Epidermal melanocyte (primary cell): ENCODE results near the gene PPFIA4.

Source experiments
- DNase-seq: peaks from one replicate; pipeline ENCODE4 v3.0.0; 2011; ENCODE audit warnings: low spot score; ENCODE audit not compliant: insufficient read length

The PPFIA4 gene

GRCh38 chr1:203057911-203058675, 31.8 kb downstream of the PPFIA4 start:
- DNase-seq, result peak; percentile 46

- no peak for DNase-seq
Measured at GRCh38 chr1:203058676-203058935, 32.3 kb downstream of the PPFIA4 start.

GRCh38 chr1:203059485-203059884, 33.2 kb downstream of the PPFIA4 start:
- no peak for DNase-seq

- DNase-seq, result no peak
Measured at GRCh38 chr1:203060115-203060514, 33.8 kb downstream of the PPFIA4 start.

GRCh38 chr1:203063287-203063686, 37.0 kb downstream of the PPFIA4 start:
- no peak for DNase-seq

GRCh38 chr1:203065191-203065590, 38.9 kb downstream of the PPFIA4 start:
- no peak for DNase-seq

GRCh38 chr1:203065986-203066385, 39.7 kb downstream of the PPFIA4 start:
- no peak for DNase-seq

- DNase-seq, result no peak
Measured at GRCh38 chr1:203066965-203067364, 40.7 kb downstream of the PPFIA4 start.

GRCh38 chr1:203069030-203069747, 42.9 kb downstream of the PPFIA4 start:
- peak; percentile 51 for DNase-seq

GRCh38 chr1:203072002-203072602, 45.8 kb downstream of the PPFIA4 start:
- no peak for DNase-seq

- DNase-seq, result no peak
Measured at GRCh38 chr1:203072911-203073310, 46.6 kb downstream of the PPFIA4 start.

GRCh38 chr1:203073469-203073868, 47.2 kb downstream of the PPFIA4 start:
- DNase-seq, result no peak

GRCh38 chr1:203074610-203075009, 48.3 kb downstream of the PPFIA4 start:
- no peak for DNase-seq

GRCh38 chr1:203075236-203076030, 49.1 kb downstream of the PPFIA4 start:
- DNase-seq, result no peak

GRCh38 chr1:203076031-203076511, 49.8 kb downstream of the PPFIA4 start:
- DNase-seq, result no peak

- no peak for DNase-seq
Measured at GRCh38 chr1:203077367-203077766, 51.1 kb downstream of the PPFIA4 start.

- DNase-seq, result no peak
Measured at GRCh38 chr1:203077956-203078355, 51.7 kb downstream of the PPFIA4 start.

GRCh38 chr1:203078478-203078877, 52.2 kb downstream of the PPFIA4 start:
- DNase-seq, result no peak

- DNase-seq, result no peak
Measured at GRCh38 chr1:203080456-203080855, 54.2 kb downstream of the PPFIA4 start.

- no peak for DNase-seq
Measured at GRCh38 chr1:203081465-203082230, 55.4 kb downstream of the PPFIA4 start.

GRCh38 chr1:203082231-203082505, 55.9 kb downstream of the PPFIA4 start:
- no peak for DNase-seq
